ENCODE data around the gene TMF1. TPM values are rescaled to one million over a fixed set of nuclear protein-coding genes. Genes with fewer than 3 reads are reported as not detected.

Gene TMF1
- total and polyA plus RNA-seq, 2 experiments from 2014 or later, result 15.8 to 21.3 TPM

DNA sequence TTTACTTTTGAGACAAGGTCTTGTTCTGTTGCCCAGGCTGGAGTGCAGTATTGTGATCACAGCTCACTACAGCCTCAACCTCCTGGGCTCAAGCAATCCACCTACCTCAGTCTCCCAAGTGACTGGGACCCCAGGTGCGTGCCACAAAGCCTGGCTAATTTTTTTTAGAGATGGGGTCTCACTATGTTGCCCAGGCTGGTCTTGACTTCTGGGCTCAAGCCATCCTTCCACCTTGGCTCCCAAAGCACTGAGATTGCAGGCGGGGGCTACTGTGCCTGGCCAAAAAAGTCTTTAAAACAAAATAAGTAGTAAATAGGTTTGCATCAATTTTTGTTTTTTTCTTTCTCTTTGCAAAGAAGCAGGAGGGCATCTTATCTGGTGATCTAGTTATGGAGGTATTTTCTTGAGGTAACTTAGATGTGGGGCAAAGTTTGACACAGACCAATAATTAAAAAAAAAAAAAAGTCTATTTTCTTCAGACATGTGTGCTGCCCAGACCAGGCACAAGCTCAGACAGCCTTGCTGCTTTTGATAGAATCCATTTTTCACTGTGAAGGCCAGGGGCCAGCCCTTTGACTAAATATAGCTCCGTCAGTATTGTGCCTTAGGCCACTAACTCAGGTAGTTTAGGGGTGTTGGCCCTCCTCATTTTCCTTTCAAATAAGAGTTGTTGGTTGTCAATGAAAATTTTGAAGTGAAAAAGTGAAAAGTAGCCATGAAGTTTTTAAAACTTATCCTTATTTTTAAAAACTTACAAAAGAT is 35.1 kb upstream of the TMF1 start (continued):
- TF ChIP-seq, protein P1, sequence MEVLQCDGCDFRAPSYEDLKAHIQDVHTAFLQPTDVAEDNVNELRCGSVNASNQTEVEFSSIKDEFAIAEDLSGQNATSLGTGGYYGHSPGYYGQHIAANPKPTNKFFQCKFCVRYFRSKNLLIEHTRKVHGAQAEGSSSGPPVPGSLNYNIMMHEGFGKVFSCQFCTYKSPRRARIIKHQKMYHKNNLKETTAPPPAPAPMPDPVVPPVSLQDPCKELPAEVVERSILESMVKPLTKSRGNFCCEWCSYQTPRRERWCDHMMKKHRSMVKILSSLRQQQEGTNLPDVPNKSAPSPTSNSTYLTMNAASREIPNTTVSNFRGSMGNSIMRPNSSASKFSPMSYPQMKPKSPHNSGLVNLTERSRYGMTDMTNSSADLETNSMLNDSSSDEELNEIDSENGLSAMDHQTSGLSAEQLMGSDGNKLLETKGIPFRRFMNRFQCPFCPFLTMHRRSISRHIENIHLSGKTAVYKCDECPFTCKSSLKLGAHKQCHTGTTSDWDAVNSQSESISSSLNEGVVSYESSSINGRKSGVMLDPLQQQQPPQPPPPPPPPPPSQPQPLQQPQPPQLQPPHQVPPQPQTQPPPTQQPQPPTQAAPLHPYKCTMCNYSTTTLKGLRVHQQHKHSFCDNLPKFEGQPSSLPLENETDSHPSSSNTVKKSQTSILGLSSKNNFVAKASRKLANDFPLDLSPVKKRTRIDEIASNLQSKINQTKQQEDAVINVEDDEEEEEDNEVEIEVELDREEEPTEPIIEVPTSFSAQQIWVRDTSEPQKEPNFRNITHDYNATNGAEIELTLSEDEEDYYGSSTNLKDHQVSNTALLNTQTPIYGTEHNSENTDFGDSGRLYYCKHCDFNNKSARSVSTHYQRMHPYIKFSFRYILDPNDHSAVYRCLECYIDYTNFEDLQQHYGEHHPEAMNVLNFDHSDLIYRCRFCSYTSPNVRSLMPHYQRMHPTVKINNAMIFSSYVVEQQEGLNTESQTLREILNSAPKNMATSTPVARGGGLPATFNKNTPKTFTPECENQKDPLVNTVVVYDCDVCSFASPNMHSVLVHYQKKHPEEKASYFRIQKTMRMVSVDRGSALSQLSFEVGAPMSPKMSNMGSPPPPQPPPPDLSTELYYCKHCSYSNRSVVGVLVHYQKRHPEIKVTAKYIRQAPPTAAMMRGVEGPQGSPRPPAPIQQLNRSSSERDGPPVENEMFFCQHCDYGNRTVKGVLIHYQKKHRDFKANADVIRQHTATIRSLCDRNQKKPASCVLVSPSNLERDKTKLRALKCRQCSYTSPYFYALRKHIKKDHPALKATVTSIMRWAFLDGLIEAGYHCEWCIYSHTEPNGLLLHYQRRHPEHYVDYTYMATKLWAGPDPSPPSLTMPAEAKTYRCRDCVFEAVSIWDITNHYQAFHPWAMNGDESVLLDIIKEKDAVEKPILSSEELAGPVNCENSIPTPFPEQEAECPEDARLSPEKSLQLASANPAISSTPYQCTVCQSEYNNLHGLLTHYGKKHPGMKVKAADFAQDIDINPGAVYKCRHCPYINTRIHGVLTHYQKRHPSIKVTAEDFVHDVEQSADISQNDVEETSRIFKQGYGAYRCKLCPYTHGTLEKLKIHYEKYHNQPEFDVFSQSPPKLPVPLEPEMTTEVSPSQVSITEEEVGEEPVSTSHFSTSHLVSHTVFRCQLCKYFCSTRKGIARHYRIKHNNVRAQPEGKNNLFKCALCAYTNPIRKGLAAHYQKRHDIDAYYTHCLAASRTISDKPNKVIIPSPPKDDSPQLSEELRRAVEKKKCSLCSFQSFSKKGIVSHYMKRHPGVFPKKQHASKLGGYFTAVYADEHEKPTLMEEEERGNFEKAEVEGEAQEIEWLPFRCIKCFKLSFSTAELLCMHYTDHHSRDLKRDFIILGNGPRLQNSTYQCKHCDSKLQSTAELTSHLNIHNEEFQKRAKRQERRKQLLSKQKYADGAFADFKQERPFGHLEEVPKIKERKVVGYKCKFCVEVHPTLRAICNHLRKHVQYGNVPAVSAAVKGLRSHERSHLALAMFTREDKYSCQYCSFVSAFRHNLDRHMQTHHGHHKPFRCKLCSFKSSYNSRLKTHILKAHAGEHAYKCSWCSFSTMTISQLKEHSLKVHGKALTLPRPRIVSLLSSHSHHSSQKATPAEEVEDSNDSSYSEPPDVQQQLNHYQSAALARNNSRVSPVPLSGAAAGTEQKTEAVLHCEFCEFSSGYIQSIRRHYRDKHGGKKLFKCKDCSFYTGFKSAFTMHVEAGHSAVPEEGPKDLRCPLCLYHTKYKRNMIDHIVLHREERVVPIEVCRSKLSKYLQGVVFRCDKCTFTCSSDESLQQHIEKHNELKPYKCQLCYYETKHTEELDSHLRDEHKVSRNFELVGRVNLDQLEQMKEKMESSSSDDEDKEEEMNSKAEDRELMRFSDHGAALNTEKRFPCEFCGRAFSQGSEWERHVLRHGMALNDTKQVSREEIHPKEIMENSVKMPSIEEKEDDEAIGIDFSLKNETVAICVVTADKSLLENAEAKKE (CRISPR knock-in tag; IDR thresholded peaks at IDR 0.05), result no peak
- TF ChIP-seq ZNF331 (CRISPR knock-in tag; IDR thresholded peaks at IDR 0.05; ENCODE audit: low read depth), result no peak
- no peak for TF ChIP-seq NANOG (IDR thresholded peaks at IDR 0.05; ENCODE audit: borderline replicate concordance)
- TF ChIP-seq EZH2 (IDR thresholded peaks at IDR 0.05; ENCODE audit: low read depth, unreplicated experiment), result no peak
- TF ChIP-seq JUNB (IDR thresholded peaks at IDR 0.05; ENCODE audit: unreplicated experiment), result no peak
- no peak for TF ChIP-seq POLR2AphosphoS5 (IDR thresholded peaks at IDR 0.05; ENCODE audit: low read depth)
- TF ChIP-seq, protein P2, sequence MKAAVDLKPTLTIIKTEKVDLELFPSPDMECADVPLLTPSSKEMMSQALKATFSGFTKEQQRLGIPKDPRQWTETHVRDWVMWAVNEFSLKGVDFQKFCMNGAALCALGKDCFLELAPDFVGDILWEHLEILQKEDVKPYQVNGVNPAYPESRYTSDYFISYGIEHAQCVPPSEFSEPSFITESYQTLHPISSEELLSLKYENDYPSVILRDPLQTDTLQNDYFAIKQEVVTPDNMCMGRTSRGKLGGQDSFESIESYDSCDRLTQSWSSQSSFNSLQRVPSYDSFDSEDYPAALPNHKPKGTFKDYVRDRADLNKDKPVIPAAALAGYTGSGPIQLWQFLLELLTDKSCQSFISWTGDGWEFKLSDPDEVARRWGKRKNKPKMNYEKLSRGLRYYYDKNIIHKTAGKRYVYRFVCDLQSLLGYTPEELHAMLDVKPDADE (IDR thresholded peaks at IDR 0.05), result no peak
- TF ChIP-seq CREB1 (CRISPR knock-in tag; IDR thresholded peaks at IDR 0.05; ENCODE audit: low read depth), result no peak
- no peak for TF ChIP-seq STAT1 (IDR thresholded peaks at IDR 0.05; ENCODE audit: unreplicated experiment)
- no peak for TF ChIP-seq EZH2phosphoT487 (IDR thresholded peaks at IDR 0.05; ENCODE audit: unreplicated experiment)
- TF ChIP-seq, protein P3, sequence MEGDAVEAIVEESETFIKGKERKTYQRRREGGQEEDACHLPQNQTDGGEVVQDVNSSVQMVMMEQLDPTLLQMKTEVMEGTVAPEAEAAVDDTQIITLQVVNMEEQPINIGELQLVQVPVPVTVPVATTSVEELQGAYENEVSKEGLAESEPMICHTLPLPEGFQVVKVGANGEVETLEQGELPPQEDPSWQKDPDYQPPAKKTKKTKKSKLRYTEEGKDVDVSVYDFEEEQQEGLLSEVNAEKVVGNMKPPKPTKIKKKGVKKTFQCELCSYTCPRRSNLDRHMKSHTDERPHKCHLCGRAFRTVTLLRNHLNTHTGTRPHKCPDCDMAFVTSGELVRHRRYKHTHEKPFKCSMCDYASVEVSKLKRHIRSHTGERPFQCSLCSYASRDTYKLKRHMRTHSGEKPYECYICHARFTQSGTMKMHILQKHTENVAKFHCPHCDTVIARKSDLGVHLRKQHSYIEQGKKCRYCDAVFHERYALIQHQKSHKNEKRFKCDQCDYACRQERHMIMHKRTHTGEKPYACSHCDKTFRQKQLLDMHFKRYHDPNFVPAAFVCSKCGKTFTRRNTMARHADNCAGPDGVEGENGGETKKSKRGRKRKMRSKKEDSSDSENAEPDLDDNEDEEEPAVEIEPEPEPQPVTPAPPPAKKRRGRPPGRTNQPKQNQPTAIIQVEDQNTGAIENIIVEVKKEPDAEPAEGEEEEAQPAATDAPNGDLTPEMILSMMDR (conservative IDR thresholded peaks at IDR 0.05; ENCODE audit: low read depth in 2 of 2), result no peak

All from GM23338 (cell line).